HuH-7 (cell line): ENCODE measurements around the gene MAP3K6.
"Not testable (repeated sequence)": the region's sequence is repeated elsewhere in the genome, so short reads cannot be mapped to it uniquely, and the experiment has no call there.

Experiments
- DNase-seq: peaks from one replicate; pipeline ENCODE4 v3.0.0; 2011; ENCODE audit warnings: low spot score

MAP3K6 gene

GRCh38 chr1:27395441-27396195, 28.9 kb upstream of the MAP3K6 start:
- peak; percentile 87 for DNase-seq

GRCh38 chr1:27394925-27395324, 28.2 kb upstream of the MAP3K6 start:
- DNase-seq: no peak

GRCh38 chr1:27394282-27394658, 27.5 kb upstream of the MAP3K6 start:
- no peak for DNase-seq

- no peak for DNase-seq
Measured at GRCh38 chr1:27393641-27394281, 27.0 kb upstream of the MAP3K6 start.

- peak; percentile 74 for DNase-seq
Measured at GRCh38 chr1:27392778-27393635, 26.2 kb upstream of the MAP3K6 start.

GRCh38 chr1:27392096-27392777, 25.5 kb upstream of the MAP3K6 start, which contains the start of gene GPR3:
TSS of gene GPR3 (plus strand) at chr1:27392622. CDS start at chr1:27393799, 1,177 bp downstream.
- peak; percentile 95 for DNase-seq

- no peak for DNase-seq
Measured at GRCh38 chr1:27391511-27392095, 24.8 kb upstream of the MAP3K6 start.

- DNase-seq: peak; percentile 84
Measured at GRCh38 chr1:27388337-27389005, 21.7 kb upstream of the MAP3K6 start.

- not testable (repeated sequence) for DNase-seq
Measured at GRCh38 chr1:27384797-27385196, 18.0 kb upstream of the MAP3K6 start.

GRCh38 chr1:27383661-27384060, 16.9 kb upstream of the MAP3K6 start:
- DNase-seq: no peak

GRCh38 chr1:27383039-27383605, 16.4 kb upstream of the MAP3K6 start, which contains the start of gene CD164L2:
TSS of gene CD164L2 (minus strand) at chr1:27383333. CDS start at chr1:27383239, 94 bp downstream.
- no peak for DNase-seq

GRCh38 chr1:27381969-27382762, 15.4 kb upstream of the MAP3K6 start:
- DNase-seq: no peak

GRCh38 chr1:27380766-27381733, 14.3 kb upstream of the MAP3K6 start:
- no peak for DNase-seq

- DNase-seq: no peak
Measured at GRCh38 chr1:27380224-27380623, 13.5 kb upstream of the MAP3K6 start.

GRCh38 chr1:27379564-27380122, 12.9 kb upstream of the MAP3K6 start:
- no peak for DNase-seq

- no peak for DNase-seq
Measured at GRCh38 chr1:27377760-27378495, 11.2 kb upstream of the MAP3K6 start.

- no peak for DNase-seq
Measured at GRCh38 chr1:27374362-27375086, 7.8 kb upstream of the MAP3K6 start, which contains the start of gene FCN3. TSS of gene FCN3 (minus strand) at chr1:27374824. CDS start at chr1:27374818, 6 bp downstream.
